Esophagus mucosa (tissue), 1 donor: ENCODE measurements around the gene GNLY. TPM values are rescaled to one million over a fixed set of nuclear protein-coding genes. Genes with fewer than 3 reads are reported as not detected.

Experiments used
- ATAC-seq: fragments of 200-7000 bp; cut with Tn5 transposase; one replicate; pipeline ENCODE4 v1.9.1; 2020
- total RNA-seq: library from RNA; stranded (reverse); gene quantifications from one replicate; pipeline ENCODE4 v1.2.4, GENCODE V29; 2023
- donor health status: DM: yes; HTN: yes; CAD: no.

The GNLY gene
- total RNA-seq, 1 donor from 2014 or later, result 0.44 TPM

- ATAC-seq, result no peak
These were observed 9.4 kb upstream of the GNLY start for GRCh38 chr2:85684806-85685205.

GRCh38 chr2:85690932-85691331 lies 3.2 kb upstream of the GNLY start:
- no peak for ATAC-seq

DNA sequence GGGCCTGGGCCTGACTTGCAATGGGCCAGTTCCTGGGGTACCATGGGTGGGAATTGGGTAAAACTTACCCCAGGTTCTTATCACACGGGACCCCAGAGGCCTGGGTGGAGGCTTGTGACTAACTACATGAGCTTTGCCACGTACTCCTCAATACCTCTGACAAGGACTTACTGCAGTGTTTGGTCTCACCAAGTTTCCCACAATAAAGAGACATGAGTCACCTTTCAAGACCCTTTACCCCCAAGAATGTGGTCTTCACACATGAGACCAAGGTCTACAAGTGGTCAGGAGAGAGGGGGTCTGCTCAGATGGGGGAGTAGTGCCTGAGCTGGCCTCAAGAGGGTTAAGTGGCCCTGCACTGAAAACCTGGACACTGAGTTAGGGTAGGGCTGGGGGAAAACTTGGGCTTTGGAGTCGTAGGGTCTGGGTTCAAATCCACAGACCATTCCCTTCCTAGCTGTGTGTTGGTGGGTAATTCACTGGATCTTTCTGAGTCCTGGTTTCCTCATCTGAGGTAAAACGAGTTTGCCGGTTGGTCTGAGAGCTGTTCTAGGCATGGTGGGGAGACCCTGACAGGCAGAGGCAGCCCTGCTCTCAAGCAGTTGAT lies 2.0 kb upstream of the GNLY start:
- ATAC-seq, result no peak

DNA sequence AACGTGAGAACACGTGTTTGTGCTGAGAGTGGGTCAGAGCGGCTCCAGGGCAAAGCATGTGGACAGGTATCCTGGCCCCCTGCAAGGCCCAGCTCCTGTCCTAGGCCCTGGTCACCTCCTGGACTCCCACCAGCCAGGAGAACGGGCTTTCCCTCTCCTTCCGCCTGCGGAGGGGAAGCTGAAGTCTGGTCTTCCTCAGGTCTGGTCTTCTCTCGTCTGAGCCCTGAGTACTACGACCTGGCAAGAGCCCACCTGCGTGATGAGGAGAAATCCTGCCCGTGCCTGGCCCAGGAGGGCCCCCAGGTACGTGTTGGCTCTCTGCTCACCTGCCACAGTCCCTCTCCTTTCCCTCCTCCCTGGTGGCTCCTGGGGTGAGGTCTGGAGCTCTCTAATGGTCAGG lies 963 bp downstream of the GNLY start:
- ATAC-seq, result no peak

GRCh38 chr2:85695691-85696668 lies 1.8 kb downstream of the GNLY start:
- no peak for ATAC-seq

DNA sequence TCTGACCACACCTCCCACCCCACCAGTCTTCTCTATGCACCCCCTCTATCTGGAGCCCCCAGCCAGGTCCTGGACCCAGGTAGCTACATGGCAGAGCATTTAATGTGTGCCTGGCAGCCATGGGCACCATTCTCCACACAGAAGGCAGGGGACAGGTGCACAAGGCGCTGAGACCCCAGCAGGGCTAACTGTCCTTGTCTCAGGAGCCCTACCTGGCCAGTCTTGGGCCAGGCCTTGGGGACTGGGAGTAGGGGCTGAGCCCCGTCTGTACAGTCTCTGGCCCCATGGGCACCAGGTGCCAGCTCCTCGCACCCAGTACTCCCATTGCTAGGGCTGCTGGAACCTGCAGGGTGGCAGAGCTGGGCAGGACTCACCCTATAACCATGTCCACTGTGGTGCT lies 2.9 kb downstream of the GNLY start:
- no peak for ATAC-seq

DNA sequence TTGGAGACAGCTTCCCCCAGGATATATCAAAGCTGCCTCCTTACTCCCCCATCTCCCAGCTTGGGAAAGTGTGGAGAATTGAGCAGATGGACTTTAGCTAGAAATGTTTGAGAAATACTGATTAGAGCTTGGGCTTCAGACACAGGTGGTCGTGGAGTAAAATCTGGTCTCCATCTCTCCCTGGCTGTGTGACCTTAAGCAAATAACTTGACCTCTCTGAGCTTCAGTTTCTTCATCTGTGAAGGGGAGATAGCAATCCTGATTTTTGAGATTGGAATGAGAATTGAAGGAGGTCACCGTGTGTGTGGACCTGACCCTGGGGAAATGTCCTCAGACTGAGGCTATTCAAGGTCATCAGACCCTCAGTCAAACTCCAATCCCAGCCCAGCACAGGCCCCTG lies 3.6 kb downstream of the GNLY start:
- no peak for ATAC-seq

DNA sequence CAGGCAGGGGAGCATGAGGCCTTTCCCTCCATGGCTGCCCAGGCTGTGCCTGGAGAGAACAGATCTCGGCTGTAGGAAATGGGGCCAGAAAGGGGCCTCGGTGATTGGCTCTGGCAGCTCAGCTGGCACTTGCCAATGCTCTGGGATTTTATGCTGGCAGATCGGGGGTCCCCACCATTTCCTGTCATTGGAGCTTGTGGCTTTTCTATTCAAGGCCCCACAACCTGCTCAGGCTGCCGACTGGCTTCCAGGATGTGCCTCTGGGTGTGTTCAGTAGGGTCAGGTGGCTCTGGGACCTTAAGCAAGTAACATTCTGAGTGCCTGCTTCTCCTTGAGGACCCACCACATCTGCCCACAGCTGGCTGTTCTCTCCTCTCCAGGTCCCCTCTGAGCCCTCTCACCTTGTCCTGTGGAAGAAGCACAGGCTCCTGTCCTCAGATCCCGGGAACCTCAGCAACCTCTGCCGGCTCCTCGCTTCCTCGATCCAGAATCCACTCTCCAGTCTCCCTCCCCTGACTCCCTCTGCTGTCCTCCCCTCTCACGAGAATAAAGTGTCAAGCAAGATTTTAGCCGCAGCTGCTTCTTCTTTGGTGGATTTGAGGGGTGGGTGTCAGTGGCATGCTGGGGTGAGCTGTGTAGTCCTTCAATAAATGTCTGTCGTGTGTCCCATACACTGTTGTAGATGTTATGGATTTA lies 4.2 kb downstream of the GNLY start:
- ATAC-seq, result no peak

GRCh38 chr2:85698880-85699254 lies 4.7 kb downstream of the GNLY start:
- no peak for ATAC-seq

DNA sequence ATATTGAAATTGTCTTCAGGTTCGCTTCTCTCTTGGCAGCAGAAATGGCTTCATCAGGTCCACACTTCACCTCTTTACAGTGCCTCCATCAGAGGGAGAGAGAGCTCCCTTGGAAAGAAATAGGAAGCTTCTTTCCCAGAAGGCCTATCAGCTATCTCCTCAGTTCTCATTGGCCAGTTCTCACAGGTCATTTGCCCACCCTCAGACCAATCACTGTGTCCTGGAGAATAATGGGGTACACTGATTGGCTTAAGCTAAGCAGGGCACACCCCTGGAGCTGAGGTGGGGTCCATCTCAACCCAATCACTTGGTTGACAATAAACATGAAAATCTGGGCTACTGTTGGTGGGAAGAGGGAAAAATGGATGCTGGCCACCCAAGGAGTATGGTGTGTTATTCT lies 5.2 kb downstream of the GNLY start:
- ATAC-seq, result no peak

DNA sequence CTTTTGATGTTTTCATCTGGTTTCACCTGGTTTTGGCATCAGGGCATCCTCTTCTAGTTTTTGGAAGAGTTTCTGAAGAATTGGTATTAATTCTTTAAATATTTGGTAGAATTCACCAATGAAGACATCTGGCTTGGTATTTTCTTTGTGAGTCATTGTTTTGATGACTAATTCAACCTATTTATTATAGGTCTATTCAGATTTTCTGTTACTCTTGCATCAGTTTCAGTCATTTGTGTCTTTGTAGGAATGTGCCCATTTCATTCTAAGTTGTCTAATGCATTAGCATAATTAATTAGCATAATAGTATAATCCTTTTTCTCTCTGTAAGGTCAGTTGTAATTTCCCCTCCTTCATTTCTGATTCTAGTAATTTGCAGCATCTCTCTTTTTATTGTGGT lies 8.0 kb downstream of the GNLY start:
- ATAC-seq, result no peak

- ATAC-seq, result no peak
These were observed 8.6 kb downstream of the GNLY start for GRCh38 chr2:85702800-85703199.

DNA sequence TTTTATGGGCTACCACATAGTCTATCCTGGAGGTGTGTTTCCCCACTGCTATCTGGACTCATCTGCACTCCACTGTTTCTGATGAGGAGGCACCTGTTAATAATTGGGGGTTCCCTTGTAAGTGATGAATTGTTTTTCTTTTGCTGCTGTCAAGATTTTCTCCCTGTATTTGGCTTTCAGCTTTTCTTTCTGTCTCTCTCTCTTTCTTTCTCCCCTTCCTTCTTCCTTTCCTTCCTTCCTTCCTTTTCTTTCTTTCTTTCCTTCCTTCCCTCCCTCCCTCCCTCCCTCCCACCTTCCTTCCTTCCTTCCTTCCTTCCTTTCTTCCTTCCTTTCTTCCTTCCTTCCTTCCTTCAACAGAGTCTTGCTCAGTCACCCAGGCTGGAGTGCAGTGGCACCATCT lies 9.2 kb downstream of the GNLY start:
- ATAC-seq, result no peak

- no peak for ATAC-seq
These were observed 9.9 kb downstream of the GNLY start for GRCh38 chr2:85704038-85704437.

DNA sequence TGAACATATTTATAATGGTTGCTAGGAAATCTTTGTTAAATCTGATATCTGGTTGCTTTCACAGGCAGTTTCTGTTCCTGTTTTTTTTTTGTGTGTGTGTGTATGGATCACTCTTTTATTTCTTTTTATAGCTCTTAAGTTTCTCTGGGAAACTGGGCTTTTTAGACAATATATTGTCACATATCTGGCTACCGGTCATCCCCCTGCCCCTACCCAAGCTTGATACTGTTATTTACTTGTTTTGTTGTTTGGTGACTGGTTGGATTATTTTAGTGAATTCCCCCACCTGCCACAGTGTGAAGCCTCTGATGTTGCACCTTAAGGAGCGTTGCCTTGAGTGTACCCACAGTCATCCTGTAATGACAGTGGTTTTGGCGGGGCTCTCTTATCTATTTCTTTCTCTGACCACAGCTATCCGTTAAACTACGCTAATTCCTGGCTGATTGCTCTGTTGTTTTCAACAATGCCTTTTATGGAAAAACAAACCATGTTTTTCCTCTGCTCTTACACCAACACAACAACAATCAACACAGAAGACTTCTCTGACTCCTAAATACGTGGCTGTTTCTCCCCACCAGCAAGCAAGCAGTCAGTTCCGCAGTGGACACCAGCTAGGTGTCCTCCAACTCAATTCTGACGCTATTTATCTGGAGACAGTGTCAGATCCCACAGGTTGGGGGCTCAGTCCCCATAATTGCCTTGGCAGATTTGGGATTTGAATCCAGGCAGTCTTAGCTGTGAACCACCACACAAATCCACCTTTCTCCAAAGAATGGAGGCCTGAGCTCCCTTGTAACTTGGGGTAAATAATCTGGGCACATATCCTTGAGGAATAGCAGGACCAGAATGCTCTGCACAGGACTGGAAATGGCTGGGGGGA lies 10.9 kb downstream of the GNLY start:
- ATAC-seq, result no peak

DNA sequence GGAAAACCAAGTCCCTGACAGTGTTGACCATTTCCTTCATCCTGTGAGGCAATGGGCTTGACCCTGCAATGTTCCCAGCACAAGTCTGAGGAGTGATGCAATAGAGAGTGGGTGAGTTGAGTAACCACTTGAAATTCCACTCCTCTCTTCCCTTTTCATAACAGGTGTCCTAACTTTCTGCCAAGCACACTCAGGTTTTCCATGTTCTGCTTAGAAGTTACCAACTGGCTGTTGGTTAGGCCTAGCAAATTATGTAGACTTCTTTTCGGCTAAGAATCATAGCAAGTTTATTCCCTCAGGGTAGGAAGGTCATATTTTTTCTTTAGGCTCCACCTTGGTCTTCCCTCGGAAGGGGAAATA lies 11.5 kb downstream of the GNLY start:
- peak; percentile 65 for ATAC-seq

DNA sequence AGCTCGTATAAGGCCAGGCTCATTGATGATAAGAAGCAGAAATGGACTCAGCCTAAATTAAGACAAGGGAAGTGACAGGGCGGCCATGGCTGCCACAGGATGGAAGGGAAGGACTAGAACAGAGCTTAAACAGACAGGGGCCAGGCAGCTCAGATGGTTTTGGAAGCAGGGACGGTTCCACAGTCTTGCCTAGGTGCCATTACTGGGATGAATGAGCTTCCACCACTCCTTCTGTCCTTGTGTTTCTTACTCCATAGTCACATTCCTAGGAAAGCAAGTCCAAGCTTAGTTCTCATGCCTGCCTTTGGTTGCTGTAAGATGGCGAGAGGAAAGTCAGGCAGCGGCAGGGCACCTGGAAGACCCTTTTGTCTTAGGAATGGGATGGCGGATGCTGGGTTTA lies 11.9 kb downstream of the GNLY start:
- ATAC-seq, result no peak

- no peak for ATAC-seq
These were observed 12.6 kb downstream of the GNLY start for GRCh38 chr2:85706599-85707296.

DNA sequence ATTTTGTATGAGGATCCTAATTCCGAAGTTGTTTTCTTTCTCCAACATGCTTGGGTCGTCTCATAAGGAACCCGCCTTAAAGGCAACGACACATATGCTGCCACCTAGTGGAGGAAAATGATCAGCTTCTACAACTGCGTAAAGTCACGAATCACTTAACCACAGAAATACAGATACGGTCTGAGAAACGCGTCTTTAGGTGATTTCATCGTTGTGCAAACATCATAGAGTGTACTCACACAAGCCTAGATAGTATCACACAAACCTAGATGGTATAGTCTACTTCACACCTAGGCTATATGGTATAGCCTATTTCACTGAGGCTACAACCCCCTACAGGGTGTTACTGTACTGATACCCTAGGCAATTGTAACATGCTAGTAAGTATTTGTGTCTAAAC lies 13.1 kb downstream of the GNLY start:
- peak; percentile 70 for ATAC-seq

- ATAC-seq, result no peak
These were observed 14.5 kb downstream of the GNLY start for GRCh38 chr2:85708641-85709040.

DNA sequence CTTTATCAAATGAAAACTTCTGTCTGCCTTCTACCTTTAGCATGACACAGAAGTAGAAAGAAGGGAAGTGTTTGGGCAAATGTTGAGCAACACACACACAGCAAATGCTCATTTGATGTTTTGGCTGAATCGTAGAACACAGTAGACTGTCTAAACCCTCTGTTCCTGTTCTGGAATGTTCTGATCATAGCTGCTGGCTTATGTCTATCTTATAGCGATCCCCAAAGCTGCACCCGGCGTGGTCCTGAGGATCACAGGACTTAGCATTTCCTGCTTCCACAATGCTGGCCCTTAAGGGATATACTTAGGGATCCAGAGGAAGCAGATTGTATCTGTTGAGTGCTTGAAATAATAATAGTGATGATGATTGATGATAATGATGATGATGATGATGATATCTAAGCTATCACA lies 15.2 kb downstream of the GNLY start:
- no peak for ATAC-seq
